IPS-20b (cell line): ENCODE results near the gene RHOJ.

Source experiments
- H3K27ac ChIP-seq: one replicate; pipeline ENCODE4 v1.5.1; 2013; ENCODE audit warnings: low read length
- H3K27me3 ChIP-seq: 2 replicates; pipeline ENCODE4 v1.6.1; 2013; ENCODE audit warnings: mild to moderate bottlenecking, low read length, inconsistent platforms; ENCODE audit not compliant: insufficient read depth
- H3K36me3 ChIP-seq: 2 replicates; pipeline ENCODE4 v1.6.1; 2013; ENCODE audit warnings: low read depth, mild to moderate bottlenecking, inconsistent platforms, low read length, moderate library complexity; ENCODE audit not compliant: insufficient read depth
- H3K4me1 ChIP-seq: 2 replicates; pipeline ENCODE4 v1.6.1; 2013; ENCODE audit warnings: mild to moderate bottlenecking, control low read depth, inconsistent platforms, low read length, moderate library complexity; ENCODE audit not compliant: insufficient read depth
- H3K4me3 ChIP-seq: 2 replicates; pipeline ENCODE4 v1.5.1; 2013; ENCODE audit warnings: mild to moderate bottlenecking, low read length, inconsistent platforms
- H3K9ac ChIP-seq: 2 replicates; pipeline ENCODE4 v1.6.1; 2013; ENCODE audit warnings: low read depth, mild to moderate bottlenecking, inconsistent platforms, low read length, moderate library complexity
- H3K9me3 ChIP-seq: 2 replicates; pipeline ENCODE4 v1.6.1; 2013; ENCODE audit warnings: mild to moderate bottlenecking, low read depth, low read length, inconsistent platforms; ENCODE audit not compliant: insufficient read depth

The RHOJ gene

DNA sequence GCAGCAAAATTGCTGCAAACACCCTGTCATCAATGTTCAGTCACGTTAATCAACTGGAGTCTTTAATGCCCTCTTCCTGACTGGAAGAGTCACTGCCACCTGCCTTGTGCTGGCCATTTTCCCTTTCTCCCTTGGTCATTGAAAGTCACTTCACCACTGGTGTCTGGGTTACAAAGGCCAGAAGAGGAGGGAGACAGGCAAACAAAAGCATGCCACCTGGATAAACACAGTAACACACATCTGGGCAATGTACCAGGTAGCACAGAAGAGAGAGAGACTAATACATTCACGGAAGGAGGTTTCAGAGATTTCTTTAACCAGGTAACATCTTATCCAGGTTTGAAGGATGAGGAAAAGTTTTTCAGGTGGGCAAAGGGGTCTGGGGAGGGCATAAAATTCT, 81.8 kb downstream of the RHOJ start:
- Histone ChIP-seq H3K27ac (no peak overlapping the region), H3K36me3 (no peaks in the 10 kb centered on the region), H3K4me3 (no peak overlapping the region), H3K9ac (no peak overlapping the region), H3K4me1 (peaks cover 5% of the 10 kb centered on the region), H3K9me3 (no peaks in the 10 kb centered on the region), H3K27me3 (no peaks in the 10 kb centered on the region)

DNA sequence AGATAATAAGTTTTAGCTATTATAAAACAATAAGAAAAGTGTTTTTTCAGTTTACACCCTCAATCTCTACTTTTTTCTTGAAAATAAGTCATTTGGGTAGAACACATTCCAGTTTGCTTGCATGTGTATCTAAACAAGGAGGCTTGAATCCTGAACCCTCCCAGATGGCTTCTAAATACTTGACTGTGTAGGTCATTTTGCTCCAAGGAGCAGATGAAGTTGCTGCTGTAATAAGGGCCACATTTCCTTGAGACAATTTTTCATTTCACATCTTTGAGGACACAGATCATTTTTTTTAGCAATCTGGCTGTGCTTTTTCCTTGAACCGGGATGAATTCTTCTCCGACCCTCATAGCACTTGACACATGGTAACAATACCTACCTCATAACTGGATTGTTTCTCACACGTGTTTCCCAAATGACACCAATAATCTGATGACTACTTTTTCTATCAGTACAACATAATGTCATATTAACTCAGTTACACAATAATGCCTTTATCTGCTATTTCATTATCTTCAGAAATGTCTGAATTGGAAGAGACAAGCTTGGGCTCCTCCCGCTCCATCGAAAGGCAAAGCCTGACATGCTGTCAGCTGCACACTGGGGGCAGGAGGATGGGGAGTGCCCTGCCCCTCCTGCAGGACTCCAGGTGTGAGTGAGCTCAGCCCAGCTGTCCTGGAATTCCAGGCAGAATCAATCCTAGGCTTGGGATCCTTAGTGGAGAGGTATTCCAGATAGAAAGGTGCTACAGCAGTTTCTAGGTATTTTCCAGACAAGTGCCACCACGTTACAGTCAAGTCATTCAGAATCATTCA, 83.6 kb downstream of the RHOJ start:
- H3K27ac ChIP-seq = no peak overlapping the region
- no peak overlapping the region for H3K9ac ChIP-seq
- no peak overlapping the region for H3K4me3 ChIP-seq
- peaks cover 5% of the 10 kb centered on the region for H3K4me1 ChIP-seq
- no peaks in the 10 kb centered on the region for H3K36me3 ChIP-seq
- no peaks in the 10 kb centered on the region for H3K27me3 ChIP-seq
- no peaks in the 10 kb centered on the region for H3K9me3 ChIP-seq

DNA sequence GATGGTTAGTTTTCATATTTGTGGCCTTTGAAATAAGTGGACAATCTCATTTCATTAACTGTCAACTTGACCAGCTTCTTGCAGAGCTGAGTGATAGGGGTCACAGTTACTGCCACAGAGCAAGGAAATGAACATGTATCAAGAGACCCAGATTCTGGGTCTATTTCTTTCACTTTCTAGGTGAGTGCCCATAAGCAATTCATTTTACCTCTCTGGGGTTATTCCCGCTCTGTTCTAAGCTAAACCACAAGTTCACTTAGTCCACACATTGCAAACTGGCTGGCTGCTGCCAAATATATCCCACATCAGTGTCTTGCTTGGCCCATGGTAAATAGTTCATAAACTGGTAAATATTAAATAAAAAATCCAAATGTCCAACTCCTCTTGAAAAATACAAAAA, 84.6 kb downstream of the RHOJ start:
- H3K36me3 ChIP-seq = no peaks in the 10 kb centered on the region
- H3K27me3 ChIP-seq = no peaks in the 10 kb centered on the region
- H3K4me1 ChIP-seq = peaks cover 5% of the 10 kb centered on the region
- H3K9ac ChIP-seq = no peak overlapping the region
- no peak overlapping the region for H3K4me3 ChIP-seq
- no peaks in the 10 kb centered on the region for H3K9me3 ChIP-seq
- no peak overlapping the region for H3K27ac ChIP-seq

- H3K4me1 ChIP-seq = peaks cover 5% of the 10 kb centered on the region
- no peak overlapping the region for H3K4me3 ChIP-seq
- H3K36me3 ChIP-seq = no peaks in the 10 kb centered on the region
- H3K27ac ChIP-seq = no peak overlapping the region
- H3K9me3 ChIP-seq = no peaks in the 10 kb centered on the region
- no peak overlapping the region for H3K9ac ChIP-seq
- H3K27me3 ChIP-seq = no peaks in the 10 kb centered on the region
Measured at GRCh38 chr14:63290741-63291430, 86.6 kb downstream of the RHOJ start.

DNA sequence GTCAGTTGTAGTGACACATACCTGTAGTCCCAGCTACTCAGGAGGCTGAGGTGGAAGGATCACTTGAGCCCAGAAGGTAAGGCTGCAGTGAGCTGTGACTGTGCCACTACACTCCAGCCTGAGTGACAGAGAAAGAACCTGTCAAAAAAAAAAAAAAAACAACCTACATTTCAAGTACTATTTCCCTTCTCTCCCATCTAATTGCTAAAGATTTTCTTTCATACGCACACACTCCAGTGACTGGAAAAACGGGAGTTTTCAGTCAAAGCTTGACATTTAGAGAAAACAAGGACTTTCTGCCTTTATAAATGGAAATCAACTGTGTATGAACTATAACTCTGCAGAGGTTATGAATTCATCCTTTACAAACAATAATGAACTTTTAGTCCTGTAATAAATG, 88.6 kb downstream of the RHOJ start:
- Histone ChIP-seq H3K4me3 (no peak overlapping the region), H3K9me3 (no peaks in the 10 kb centered on the region), H3K27me3 (no peaks in the 10 kb centered on the region), H3K27ac (no peak overlapping the region), H3K4me1 (peaks cover 6% of the 10 kb centered on the region; the same call in 1 of the 2 replicates), H3K9ac (no peak overlapping the region), H3K36me3 (no peaks in the 10 kb centered on the region)

- Histone ChIP-seq H3K4me1 (peaks cover 6% of the 10 kb centered on the region; the same call in 1 of the 2 replicates), H3K27me3 (no peaks in the 10 kb centered on the region), H3K36me3 (no peaks in the 10 kb centered on the region), H3K9me3 (no peaks in the 10 kb centered on the region), H3K4me3 (no peak overlapping the region), H3K9ac (no peak overlapping the region), H3K27ac (no peak overlapping the region)
Measured at GRCh38 chr14:63295231-63295685, 91.0 kb downstream of the RHOJ start.

DNA sequence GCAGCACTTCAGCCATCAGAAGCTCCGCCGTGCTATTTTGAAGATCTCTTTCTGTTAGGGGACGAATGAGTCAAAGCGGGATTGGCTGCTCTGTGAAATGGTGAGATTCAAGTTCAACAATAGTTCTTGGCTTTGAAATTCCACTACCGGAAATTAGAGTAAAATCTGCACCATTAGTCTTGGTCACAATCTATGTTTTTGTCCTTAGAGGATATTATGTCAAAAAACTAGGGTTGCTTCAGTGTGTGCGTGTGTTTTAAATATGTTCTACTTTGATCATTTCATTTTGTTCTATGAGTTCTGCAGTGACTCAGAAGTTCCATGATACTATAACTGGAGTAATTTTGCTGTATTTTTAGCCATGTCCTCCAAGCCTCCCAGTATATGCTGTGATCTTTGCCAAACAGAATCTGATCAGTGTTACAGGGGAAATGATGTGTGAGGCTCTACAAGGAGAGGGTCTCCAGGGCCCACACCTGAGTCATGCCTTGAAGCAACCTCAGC, 91.9 kb downstream of the RHOJ start:
- Histone ChIP-seq H3K4me3 (no peak overlapping the region), H3K9ac (no peak overlapping the region), H3K27me3 (no peaks in the 10 kb centered on the region), H3K9me3 (no peaks in the 10 kb centered on the region), H3K36me3 (no peaks in the 10 kb centered on the region), H3K4me1 (peaks cover 6% of the 10 kb centered on the region; the same call in 1 of the 2 replicates), H3K27ac (no peak overlapping the region)

DNA sequence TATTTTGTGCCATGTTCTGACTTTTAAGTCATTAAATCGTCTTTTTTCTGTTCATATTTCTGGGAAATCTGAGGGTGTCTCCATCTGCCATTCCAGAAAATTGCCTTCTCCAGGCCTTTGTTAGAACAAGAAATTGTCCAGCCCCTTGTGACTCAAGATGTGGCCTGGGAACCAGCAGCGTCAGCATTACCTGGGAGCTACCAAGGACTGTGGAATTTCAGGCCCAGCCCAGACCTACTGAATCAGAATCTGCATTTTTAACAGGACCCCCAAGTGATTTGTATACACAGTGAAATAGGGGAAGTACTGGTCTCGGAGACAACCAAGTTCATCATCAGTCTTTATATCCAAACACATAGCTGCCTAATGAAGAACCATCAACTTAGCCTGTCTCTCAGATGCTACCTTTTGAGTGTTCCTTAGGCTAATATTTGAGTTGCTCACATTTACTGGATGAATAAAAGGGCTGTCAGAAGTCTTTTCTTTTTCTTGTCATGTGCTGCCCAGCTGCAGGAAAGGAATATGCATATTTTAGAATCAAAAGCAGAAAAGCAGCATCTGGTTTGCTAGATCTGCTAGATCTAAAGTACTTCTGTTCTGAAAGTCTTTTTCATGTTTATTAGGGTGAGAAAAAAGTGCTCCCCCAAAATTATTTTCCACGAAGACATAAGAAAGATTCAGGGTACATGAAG, 93.3 kb downstream of the RHOJ start:
- H3K27me3 ChIP-seq = no peaks in the 10 kb centered on the region
- no peak overlapping the region for H3K9ac ChIP-seq
- H3K36me3 ChIP-seq = no peaks in the 10 kb centered on the region
- H3K9me3 ChIP-seq = no peaks in the 10 kb centered on the region
- H3K4me1 ChIP-seq = peaks cover 6% of the 10 kb centered on the region; the same call in 1 of the 2 replicates
- H3K27ac ChIP-seq = no peak overlapping the region
- H3K4me3 ChIP-seq = no peak overlapping the region

DNA sequence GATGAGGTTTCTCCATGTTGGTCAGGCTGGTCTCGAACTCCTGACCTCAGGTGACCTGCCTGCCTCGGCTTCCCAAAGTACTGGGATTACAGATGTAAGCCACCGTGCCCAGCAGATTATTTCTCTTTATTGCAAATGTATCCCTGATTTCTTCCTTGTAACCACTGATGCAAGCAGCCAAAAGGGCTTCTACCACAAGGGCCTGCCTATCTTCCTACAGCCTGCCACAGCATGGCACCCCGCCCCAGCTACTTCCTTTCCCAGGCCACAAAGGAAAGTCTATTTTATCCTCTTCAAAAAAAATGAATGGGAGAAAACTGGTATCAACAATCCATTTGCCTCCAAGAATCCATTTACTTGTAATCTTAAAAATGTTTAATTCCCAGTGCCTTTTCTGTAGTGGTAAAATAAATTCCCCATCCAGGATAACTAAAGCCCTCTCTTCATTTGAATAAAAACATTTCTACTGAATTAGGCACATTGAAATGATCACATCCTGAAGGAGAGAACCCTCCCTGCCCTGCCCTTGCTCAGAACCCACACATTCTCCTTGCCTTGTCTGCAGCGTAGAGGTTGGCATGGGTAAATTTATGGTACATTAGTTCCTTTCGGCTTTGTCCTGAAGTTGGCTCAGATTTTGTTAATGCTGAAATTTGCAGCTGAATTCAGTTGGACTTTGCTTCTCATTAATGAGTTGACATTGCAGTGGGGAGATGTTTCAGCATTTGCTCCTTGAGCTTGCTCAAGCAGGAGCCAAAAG, 95.3 kb downstream of the RHOJ start:
- no peaks in the 10 kb centered on the region for H3K9me3 ChIP-seq
- no peaks in the 10 kb centered on the region for H3K27me3 ChIP-seq
- no peak overlapping the region for H3K9ac ChIP-seq
- no peaks in the 10 kb centered on the region for H3K36me3 ChIP-seq
- peaks cover 6% of the 10 kb centered on the region; the same call in 1 of the 2 replicates for H3K4me1 ChIP-seq
- H3K4me3 ChIP-seq = no peak overlapping the region
- H3K27ac ChIP-seq = no peak overlapping the region

DNA sequence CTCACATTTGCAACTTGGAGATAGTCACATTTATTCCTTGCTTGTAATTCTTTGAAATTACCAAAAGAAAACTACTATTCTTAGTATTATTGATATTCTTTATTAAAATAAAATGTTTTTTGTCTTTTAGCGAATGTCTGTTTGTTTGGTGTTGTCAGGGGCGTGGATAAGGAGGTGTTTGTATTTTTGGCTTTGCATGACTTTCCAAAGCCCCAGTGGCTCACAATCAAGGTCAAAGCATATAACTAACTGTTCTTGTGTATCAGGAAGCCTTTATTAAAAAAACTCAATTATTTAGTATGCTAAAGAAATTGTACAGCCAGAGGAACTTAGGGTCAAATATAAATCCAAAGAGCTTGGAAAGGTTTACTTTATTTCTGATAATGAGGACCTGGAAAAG, 96.6 kb downstream of the RHOJ start:
- Histone ChIP-seq H3K4me3 (no peak overlapping the region), H3K4me1 (peaks cover 6% of the 10 kb centered on the region; the same call in 1 of the 2 replicates), H3K27ac (no peak overlapping the region), H3K9me3 (no peaks in the 10 kb centered on the region), H3K27me3 (no peaks in the 10 kb centered on the region), H3K9ac (no peak overlapping the region), H3K36me3 (no peaks in the 10 kb centered on the region)
